ENCODE data around the gene SERPINB7. TPM values are rescaled to one million over a fixed set of nuclear protein-coding genes. Genes with fewer than 3 reads are reported as not detected.

SERPINB7 gene, protein sequence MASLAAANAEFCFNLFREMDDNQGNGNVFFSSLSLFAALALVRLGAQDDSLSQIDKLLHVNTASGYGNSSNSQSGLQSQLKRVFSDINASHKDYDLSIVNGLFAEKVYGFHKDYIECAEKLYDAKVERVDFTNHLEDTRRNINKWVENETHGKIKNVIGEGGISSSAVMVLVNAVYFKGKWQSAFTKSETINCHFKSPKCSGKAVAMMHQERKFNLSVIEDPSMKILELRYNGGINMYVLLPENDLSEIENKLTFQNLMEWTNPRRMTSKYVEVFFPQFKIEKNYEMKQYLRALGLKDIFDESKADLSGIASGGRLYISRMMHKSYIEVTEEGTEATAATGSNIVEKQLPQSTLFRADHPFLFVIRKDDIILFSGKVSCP
- total RNA-seq, result not detected in 2 replicates

DNA sequence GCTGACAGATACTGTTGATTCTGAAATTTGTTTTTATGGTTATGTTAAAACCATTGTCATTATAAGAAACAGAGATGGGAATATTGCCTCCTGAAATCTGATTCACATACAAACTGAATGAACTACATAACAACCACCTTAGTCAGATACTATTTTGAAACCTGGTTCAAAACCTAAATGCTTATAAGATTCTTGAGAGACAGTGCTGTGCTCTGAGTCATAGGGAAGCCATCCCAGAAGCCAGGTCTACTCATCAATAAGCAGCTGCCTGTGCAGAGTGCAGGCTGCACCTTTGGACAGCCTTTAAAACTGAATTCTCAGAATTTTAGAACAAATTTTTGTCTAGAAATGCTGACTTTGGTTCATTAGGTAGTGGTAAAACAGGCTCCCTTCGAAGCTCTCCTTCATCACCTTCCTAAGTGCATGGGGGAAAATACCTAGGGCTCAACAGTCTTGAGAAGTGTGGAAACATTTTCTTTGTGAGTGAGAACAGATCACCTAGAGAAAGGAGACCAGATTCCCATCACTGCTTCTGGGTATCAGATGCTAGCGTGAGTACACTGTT is at the start of gene SERPINB7:
Gene SERPINB7 (plus strand): TSS at position 253 of the 565 bp plus-strand sequence. CDS start 6,955 bp downstream, outside the sequence.

Other genes with a start within 250 kb of the SERPINB7 start
- gene SERPINB12, start 233.0 kb upstream of the SERPINB7 start, total RNA-seq, result not detected in 2 replicates
- not detected in 2 replicates for gene SERPINB13, start 188.1 kb upstream of the SERPINB7 start, total RNA-seq
- not detected in 2 replicates for gene SERPINB4, start 131.2 kb upstream of the SERPINB7 start, total RNA-seq
- not detected in 2 replicates for gene SERPINB3, start 113.5 kb upstream of the SERPINB7 start, total RNA-seq
- gene SERPINB11, start 72.5 kb upstream of the SERPINB7 start, total RNA-seq, result not detected in 2 replicates
- not detected in 2 replicates for gene SERPINB2, start 112.3 kb downstream of the SERPINB7 start, total RNA-seq
- gene SERPINB10, start 132.5 kb downstream of the SERPINB7 start, total RNA-seq, result not detected in 2 replicates
- gene HMSD, start 173.9 kb downstream of the SERPINB7 start, total RNA-seq, result not detected in 2 replicates
- 6.9 and 8.9 TPM in 2 replicates for gene SERPINB8, start 194.7 kb downstream of the SERPINB7 start, total RNA-seq

Measured in cardiac atrium fibroblast (primary cell).